ENCODE results near the gene MIER1.

DNA sequence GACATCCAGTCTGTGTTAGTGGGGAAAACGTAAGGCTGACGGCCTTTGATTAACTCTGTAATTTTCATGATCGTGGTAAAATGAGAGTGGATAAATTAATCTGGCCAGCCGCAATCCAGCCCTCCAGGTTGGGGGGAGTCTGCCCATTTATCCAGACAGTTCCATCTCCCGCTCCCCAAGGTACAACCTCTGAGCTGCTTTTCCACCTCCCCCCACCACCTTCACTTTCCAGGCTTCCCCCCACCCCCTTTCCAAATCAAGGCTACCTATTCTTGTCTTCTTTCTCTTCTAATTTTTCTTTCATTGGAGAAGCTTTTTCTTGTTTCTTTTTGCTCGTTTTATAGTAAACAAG is 6.0 kb downstream of the MIER1 start:
- TF ChIP-seq EZH2 (optimal IDR thresholded peaks at IDR 0.05; ENCODE audit: low read depth, low read length) (no peak), EZH2phosphoT487 (IDR thresholded peaks at IDR 0.05; ENCODE audit: low read length) (no peak)
- TF ChIP-seq, protein P1, sequence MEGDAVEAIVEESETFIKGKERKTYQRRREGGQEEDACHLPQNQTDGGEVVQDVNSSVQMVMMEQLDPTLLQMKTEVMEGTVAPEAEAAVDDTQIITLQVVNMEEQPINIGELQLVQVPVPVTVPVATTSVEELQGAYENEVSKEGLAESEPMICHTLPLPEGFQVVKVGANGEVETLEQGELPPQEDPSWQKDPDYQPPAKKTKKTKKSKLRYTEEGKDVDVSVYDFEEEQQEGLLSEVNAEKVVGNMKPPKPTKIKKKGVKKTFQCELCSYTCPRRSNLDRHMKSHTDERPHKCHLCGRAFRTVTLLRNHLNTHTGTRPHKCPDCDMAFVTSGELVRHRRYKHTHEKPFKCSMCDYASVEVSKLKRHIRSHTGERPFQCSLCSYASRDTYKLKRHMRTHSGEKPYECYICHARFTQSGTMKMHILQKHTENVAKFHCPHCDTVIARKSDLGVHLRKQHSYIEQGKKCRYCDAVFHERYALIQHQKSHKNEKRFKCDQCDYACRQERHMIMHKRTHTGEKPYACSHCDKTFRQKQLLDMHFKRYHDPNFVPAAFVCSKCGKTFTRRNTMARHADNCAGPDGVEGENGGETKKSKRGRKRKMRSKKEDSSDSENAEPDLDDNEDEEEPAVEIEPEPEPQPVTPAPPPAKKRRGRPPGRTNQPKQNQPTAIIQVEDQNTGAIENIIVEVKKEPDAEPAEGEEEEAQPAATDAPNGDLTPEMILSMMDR (IDR thresholded peaks at IDR 0.05; ENCODE audit: low read length), result no peak

All from MM.1S (cell line).